ENCODE data around the gene ART5.
"Not testable (repeated sequence)": the region's sequence is repeated elsewhere in the genome, so short reads cannot be mapped to it uniquely, and the experiment has no call there.

The ART5 gene

DNA sequence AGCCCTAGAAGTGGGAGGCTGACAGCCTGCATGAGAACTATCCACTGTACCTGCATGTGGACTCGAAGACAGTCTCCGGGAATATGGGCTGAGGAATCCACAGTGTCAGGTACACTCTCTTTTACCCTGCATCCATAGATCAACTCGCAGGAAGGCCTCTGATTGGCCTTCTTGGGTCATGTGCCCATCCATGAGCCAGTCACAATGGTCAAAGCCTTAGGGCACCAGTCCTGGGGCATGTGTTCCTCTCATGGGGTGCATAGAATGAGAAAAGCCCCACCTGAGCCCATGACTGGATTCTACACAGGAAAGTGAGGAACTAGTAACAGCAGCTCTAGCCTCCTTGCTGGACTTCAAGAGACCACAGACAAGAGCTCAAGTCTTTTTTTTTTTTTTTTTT is 13.8 kb upstream of the ART5 start:
- DNase-seq, result no peak

DNA sequence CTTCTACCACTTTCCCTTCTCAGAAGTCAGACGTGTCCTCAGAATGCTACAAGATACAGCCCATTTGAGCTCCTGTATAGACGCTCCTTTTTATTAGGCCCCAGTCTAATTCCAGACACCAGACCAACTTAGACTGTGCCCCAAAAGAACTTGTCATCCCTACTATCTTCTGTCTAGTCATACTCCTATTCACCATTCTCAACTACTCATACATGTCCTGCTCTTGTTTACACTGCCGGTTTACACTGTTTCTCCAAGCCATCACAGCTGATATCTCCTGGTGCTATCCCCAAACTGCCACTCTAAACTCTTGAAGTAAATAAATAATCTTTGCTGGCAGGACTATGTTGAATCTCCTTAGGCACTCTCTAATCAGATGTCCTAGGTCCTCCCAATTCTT is 10.7 kb upstream of the ART5 start:
- not testable (repeated sequence) for DNase-seq

GRCh38 chr11:3649374-3649773 is 7.6 kb upstream of the ART5 start:
- DNase-seq, result not testable (repeated sequence)

GRCh38 chr11:3648843-3649242 is 7.1 kb upstream of the ART5 start:
- DNase-seq, result not testable (repeated sequence)

DNA sequence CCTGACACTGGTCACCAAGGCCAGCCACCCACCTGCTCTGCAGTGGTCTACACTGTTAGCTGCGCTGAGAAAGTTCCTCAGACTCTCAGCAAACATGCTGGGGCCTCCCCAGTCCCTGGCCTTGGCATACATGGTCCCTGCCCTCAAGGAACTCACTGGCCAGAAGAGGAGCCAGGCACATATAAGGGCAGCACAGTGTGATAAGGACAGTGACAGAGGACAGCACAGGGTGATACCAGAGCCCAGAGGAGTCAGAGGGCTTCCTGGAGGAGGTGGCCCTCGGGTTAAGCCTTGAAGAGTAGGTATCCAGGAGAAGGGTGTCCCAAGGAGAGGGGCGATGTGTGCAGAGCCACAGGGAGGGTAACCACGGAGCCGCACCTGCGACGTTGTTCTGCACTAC is 3.8 kb upstream of the ART5 start:
- no peak for DNase-seq

DNA sequence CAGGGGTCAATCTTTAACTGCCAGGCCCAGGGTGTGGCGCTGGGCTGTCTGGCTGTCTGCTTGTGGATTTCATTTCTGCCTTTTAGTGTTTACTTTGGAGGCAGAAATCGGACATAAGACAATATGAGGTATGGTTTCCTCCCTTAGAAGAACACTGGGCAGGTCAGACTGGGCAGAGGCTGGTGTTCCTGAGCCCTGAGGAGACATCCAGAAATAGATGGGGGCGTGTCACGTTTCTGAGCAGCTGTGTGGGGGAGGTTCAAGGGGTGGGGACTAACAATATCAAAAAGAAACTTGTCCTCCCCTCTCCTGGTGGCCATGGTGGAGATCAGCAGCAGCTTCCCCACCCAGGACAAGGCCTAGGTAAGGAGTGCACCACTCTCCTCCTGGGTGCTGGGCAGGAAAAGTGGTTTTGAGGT is 3.0 kb upstream of the ART5 start, which contains the start of gene ART1:
TSS of gene ART1 (plus strand) at position 312 of the 419 bp plus-strand sequence. CDS start 14,086 bp downstream, outside the sequence.
- no peak for DNase-seq

DNA sequence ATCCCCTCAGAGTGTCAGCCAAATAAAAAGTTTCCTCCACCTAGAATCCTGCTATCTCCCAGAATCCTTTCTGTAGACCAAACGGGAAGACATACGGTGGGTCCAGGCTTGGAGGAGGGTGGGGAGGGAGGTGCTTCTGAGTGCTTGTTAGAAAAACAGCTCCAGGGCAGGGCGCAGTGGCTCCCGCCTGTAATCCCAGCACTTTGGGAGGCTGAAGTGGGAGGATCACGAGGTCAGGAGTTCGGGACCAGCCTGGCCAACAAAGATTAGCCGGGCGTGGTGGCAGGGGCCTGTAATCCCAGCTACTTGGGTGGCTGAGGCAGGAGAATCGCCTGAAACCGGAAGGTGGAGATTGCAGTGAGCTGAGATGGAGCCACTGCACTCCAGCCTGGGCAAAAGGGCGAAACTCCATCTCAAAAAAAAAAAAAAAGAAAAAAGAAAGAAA is 1.3 kb upstream of the ART5 start:
- not testable (repeated sequence) for DNase-seq

GRCh38 chr11:3642071-3642951 is 519 bp upstream of the ART5 start:
- peak; percentile 66 for DNase-seq

DNA sequence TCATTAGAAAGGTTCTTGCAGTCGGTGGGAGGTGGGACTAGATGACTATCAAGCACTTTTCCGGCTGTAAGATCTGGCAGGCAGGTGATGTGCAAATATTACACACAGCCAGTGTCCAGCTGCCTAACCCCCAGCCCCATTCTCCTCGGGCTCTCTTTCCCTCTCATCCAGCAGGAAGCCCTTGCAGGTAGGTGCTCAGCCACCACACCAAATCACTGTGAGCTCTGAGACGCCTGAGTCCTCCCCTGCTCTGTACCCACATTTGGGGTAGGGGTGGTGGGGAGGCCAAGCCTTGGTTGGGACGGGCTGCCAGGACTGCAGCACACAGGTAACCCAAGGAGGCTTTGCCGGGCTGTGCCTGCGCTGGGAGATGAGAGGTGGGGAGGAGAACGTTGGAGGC is 601 bp downstream of the ART5 start:
- DNase-seq, result no peak

- DNase-seq, result no peak
These were observed 2.0 kb downstream of the ART5 start for GRCh38 chr11:3639841-3640240.

- no peak for DNase-seq
These were observed 3.3 kb downstream of the ART5 start for GRCh38 chr11:3638513-3638912.

DNA sequence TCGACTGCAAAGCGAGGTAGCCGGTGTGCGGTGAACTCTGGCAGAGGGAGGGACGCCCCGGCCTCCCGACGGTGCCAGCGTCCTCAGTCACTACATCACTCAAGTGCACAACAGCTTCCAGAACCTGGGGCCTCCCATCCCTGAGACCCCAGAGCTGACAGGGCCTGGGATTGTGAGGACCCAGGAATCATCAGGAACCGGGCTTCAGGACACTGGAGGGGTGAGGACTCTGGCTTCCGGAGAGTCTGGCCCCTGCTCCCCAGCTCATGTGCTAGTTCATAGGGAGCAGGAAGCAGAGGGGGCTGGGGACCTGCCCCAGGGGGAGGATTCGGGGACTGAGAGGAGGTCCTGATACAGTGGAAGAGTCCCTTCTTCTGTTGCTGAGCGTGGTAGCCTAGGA is 4.6 kb downstream of the ART5 start:
- DNase-seq, result no peak

GRCh38 chr11:3635641-3636375 is 6.0 kb downstream of the ART5 start:
- DNase-seq, result no peak

DNA sequence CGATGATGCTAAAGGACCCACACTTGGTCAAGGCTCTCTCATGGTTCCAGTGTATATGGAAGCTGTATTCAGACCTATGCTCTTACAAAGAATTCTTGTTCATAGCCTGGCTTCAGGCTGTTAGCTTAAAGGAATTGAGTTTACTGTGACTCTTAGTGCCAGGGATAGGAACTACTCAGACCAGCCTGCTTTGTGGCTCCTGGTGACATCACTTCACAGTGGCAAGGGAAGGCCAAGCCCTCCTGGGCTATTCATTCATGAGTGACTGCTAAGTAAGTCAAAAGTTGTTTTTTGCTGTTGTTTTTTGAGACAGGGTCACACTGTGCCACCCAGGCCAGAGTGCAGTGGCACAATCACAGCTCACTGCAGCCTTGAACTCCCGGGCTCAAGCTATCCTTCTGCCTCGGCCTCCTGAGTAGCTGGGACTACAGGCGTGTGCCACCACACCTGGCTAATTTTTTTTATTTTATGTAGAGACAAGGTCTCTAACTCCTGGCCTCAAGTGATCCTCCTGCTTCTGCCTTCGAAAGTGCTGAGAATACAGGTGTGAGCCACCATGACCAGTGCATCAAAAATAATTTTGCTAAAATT is 9.6 kb downstream of the ART5 start:
- no peak for DNase-seq

DNA sequence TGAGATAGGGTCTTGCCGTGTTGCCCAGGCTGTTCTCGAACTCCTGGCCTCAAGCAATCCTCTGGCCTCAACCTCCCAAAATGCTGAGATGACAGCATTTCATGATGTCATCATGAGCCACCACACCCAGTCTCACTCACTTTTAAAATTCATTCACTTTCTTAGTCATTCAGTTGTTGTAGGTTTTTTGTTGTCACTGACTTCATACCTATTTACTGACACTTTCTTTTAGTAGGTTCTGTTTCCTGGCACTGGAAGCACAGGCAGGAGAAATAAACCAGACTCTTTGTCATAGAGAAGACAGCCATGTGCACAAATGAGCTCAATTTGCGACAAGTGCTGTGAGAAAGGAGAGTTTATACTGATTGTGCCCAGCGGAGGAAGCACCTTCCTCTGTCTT is 10.5 kb downstream of the ART5 start:
- no peak for DNase-seq

GRCh38 chr11:3627291-3627690 is 14.5 kb downstream of the ART5 start:
- no peak for DNase-seq

DNA sequence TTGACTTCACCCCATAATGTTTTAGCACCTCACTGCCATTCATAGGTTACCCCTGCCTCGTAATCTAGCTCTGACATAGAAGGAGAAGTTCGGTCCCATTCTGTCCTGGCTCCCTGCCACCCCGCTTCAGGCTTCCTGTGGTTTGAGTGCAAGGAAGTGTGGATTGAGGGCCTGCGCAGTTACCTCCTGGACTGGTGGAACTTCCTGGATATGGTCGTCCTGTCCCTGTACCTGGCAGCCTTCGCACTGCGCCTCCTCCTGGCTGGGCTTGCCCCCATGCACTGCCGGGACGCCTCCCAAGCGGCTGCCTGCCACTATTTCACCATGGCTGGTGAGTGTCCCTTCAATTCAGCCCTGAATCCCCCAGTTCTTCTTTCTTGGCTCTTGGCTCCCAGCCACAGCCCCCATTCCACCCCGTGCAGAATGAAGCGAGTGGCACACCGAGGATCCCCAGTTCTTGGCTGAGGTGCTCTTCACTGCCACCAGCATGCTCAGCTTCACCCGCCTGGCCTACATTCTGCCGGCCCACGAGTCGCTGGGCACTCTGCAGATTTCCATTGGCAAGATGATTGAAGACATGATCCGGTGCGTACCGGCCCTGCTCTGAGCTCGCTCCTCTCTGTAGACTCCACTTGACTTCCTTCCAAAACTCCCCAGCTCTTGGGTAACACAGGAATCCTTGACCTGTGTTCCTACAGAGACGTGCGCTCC is 15.4 kb downstream of the ART5 start:
- no peak for DNase-seq

DNA sequence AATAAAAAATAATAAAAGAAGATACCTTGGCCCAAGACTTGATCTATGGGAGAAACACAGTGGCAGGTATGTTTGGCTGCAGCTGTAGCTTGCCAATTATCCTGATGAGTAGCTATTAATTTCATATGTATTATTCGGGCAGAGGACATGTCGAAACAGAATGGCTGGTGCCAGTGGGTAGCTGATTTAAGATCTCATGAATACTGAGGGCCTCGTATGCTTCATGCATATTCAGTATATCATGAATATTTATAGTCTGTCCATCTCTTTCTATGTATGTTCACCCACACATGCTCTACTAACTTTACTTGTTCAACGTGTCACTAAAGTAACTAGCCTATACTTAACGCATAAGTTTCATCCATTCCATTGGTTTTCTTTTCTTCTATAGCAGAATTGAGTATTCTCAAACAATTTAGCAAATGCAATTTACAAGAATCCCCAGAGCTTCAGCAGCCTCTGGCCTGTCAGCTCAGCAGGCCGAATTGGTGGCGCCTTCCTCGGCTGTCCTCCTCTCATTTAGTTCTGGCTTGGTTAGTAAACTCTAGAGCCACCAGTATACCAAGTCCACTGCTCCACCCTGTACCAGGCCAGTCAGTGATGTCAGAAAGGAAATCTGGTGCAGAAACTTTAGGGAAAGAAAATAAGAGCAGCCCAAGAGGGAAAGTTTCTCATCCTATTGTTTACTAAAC is 17.9 kb downstream of the ART5 start:
- DNase-seq, result no peak

DNA sequence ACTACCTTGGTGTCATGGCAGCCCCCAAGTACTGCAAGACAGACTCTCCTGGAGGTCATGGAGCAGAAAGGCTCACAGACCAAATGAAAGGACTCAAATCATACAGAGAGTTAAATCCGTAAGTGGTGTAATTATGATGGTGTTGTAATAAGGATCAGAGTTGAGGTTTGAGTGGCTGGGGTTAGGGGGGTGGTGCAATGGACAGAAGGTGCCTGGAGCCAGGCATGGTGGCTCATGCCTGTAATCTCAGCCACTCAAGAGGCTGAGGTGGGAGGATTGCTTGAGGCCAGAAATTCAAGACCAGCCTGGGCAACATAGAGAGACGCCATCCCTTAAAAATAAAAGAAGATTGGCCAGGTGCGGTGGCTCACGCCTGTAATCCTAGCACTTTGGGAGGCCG is 18.7 kb downstream of the ART5 start:
- no peak for DNase-seq

DNA sequence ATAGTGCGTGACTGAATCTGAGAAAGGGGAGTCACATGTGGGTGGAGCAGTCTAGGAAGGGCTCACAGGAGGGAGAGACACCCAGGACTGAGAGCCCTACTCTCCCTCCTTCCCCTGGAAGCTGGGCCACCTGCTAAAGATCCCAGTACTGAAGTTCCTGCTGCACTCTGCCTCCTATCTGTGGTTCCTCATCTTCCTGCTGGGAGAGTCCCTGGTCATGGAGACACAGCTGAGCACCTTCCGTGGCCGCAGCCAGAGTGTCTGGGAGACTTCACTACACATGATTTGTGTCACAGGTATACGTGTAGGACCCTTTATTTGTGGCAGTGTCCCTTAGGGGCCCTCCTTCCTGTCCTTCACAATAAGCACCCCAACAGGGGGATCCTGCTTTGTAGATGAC is 19.3 kb downstream of the ART5 start:
- DNase-seq, result no peak

DNA sequence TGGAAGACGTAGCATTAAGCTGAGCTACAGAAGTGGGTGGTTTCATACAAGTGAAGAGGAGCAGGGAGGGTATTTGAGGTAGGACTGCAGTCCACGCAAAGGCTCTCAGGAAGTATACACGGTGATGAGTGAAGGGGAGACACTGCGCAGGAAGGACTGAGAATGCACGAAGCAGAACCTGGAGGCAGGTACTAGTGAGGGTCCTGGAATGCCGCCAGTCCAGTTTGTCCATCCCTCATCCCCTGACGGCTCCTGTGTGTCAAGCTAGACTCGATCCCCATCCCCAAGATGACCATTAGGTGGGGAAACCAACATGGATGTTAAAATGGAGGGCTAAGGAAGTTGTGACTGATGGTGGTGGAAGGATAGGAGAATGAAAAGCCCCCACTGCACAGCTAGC is 23.8 kb downstream of the ART5 start:
- no peak for DNase-seq

- DNase-seq, result no peak
These were observed 24.9 kb downstream of the ART5 start for GRCh38 chr11:3616721-3617460.
